Nephron progenitor cell (in vitro differentiated cells): ENCODE data around the gene MPC1.
"Not testable (repeated sequence)": the region's sequence is repeated elsewhere in the genome, so short reads cannot be mapped to it uniquely, and the experiment has no call there.

ENCODE experiments used
- DNase-seq: peaks from one replicate; pipeline ENCODE4 v3.0.0; 2021
- H3K27ac Mint-ChIP-seq: 2 replicates; pipeline ENCODE4 v1.8.0; 2021; ENCODE audit warnings: mild to moderate bottlenecking, moderate library complexity, mixed read lengths
- H3K27me3 Mint-ChIP-seq: 2 replicates; pipeline ENCODE4 v1.8.0; 2021; ENCODE audit warnings: mild to moderate bottlenecking, low read depth, mixed read lengths; ENCODE audit not compliant: poor library complexity
- H3K36me3 Mint-ChIP-seq: 2 replicates; pipeline ENCODE4 v1.8.0; 2021; ENCODE audit warnings: low read depth, mixed read lengths
- H3K4me1 Mint-ChIP-seq: 2 replicates; pipeline ENCODE4 v1.8.0; 2021; ENCODE audit warnings: mixed read lengths
- H3K4me3 Mint-ChIP-seq: 2 replicates; pipeline ENCODE4 v1.8.0; 2021; ENCODE audit warnings: mild to moderate bottlenecking, moderate library complexity, mixed read lengths
- H3K9me3 Mint-ChIP-seq: 2 replicates; pipeline ENCODE4 v1.8.0; 2021; ENCODE audit warnings: mild to moderate bottlenecking, moderate library complexity, mixed read lengths
- CTCF ChIP-seq: fragments of 200-600 bp; sonication (generic); IDR thresholded peaks from 2 replicates; pipeline ENCODE4 v1.5.0; 2021; ENCODE audit warnings: antibody characterized with exemption

The MPC1 gene

GRCh38 chr6:166369782-166370181 lies 13.0 kb downstream of the MPC1 start:
- H3K4me3 Mint-ChIP-seq: no peak overlapping the region

GRCh38 chr6:166366921-166367320 lies 15.8 kb downstream of the MPC1 start:
- no peaks in the 10 kb centered on the region for H3K27me3 Mint-ChIP-seq
- no peak overlapping the region for H3K4me3 Mint-ChIP-seq
- no peaks in the 10 kb centered on the region for H3K9me3 Mint-ChIP-seq
- DNase-seq: no peak
- peaks cover 4% of the 10 kb centered on the region for H3K36me3 Mint-ChIP-seq
- TF ChIP-seq CTCF: no peak
- H3K4me1 Mint-ChIP-seq: no peaks in the 10 kb centered on the region
- no peak overlapping the region for H3K27ac Mint-ChIP-seq

More at GRCh38 chr6:166369782-166370181, 13.0 kb downstream of the MPC1 start:
- Mint-ChIP-seq H3K36me3 (no peaks in the 10 kb centered on the region), H3K4me1 (no peaks in the 10 kb centered on the region), H3K27ac (no peak overlapping the region), H3K9me3 (no peaks in the 10 kb centered on the region), H3K27me3 (no peaks in the 10 kb centered on the region)
- no peak for DNase-seq
- TF ChIP-seq CTCF: no peak

GRCh38 chr6:166365806-166366205 lies 16.9 kb downstream of the MPC1 start:
- Mint-ChIP-seq H3K27ac (no peak overlapping the region), H3K4me3 (no peak overlapping the region), H3K36me3 (peaks cover 4% of the 10 kb centered on the region), H3K4me1 (peaks cover 2% of the 10 kb centered on the region), H3K27me3 (no peaks in the 10 kb centered on the region), H3K9me3 (no peaks in the 10 kb centered on the region)
- no peak for DNase-seq
- TF ChIP-seq CTCF: no peak

- Mint-ChIP-seq H3K27me3 (no peaks in the 10 kb centered on the region), H3K36me3 (peaks cover 4% of the 10 kb centered on the region), H3K27ac (no peak overlapping the region), H3K4me1 (peaks cover 4% of the 10 kb centered on the region), H3K9me3 (no peaks in the 10 kb centered on the region), H3K4me3 (no peak overlapping the region)
- no peak for DNase-seq
- TF ChIP-seq CTCF: no peak
These were observed 17.5 kb downstream of the MPC1 start for GRCh38 chr6:166365221-166365620.

- Mint-ChIP-seq H3K36me3 (peaks cover 4% of the 10 kb centered on the region), H3K4me1 (peaks cover 4% of the 10 kb centered on the region), H3K4me3 (no peak overlapping the region), H3K9me3 (no peaks in the 10 kb centered on the region), H3K27ac (no peak overlapping the region), H3K27me3 (no peaks in the 10 kb centered on the region)
- TF ChIP-seq CTCF: no peak
- no peak for DNase-seq
These were observed 18.3 kb downstream of the MPC1 start for GRCh38 chr6:166364456-166364855.

- not testable (repeated sequence) for H3K4me3 Mint-ChIP-seq, H3K36me3 Mint-ChIP-seq, H3K27me3 Mint-ChIP-seq, H3K27ac Mint-ChIP-seq, H3K4me1 Mint-ChIP-seq, DNase-seq
- peaks cover 10% of the 10 kb centered on the region for H3K9me3 Mint-ChIP-seq
These were observed 20.3 kb downstream of the MPC1 start for GRCh38 chr6:166362427-166362826.

- no peak for DNase-seq
- Mint-ChIP-seq H3K27ac (no peak overlapping the region), H3K9me3 (peaks cover 10% of the 10 kb centered on the region), H3K27me3 (peaks cover 10% of the 10 kb centered on the region), H3K4me3 (no peak overlapping the region), H3K4me1 (peaks cover 4% of the 10 kb centered on the region), H3K36me3 (peaks cover 4% of the 10 kb centered on the region)
- TF ChIP-seq CTCF: no peak
These were observed 21.7 kb downstream of the MPC1 start for GRCh38 chr6:166361077-166361429.
